ENCODE results near the gene NACC1.

The NACC1 gene

GRCh38 chr19:13102666-13103580 is 15.1 kb upstream of the NACC1 start, which contains the start of gene LYL1:
Gene LYL1 (minus strand): TSS chr19:13102858. CDS start chr19:13101171, 1,687 bp downstream.
- DNase-seq = peak in 1 of 2 donors; percentile 34
- Mint-ChIP-seq H3K4me1 (peaks cover 61% of the 10 kb centered on the region), H3K4me3 (peak within 1 kb of the TSS; percentile 77 to 82), H3K9me3 (peaks cover 0 to 6% of the 10 kb centered on the region in 2 donors), H3K27ac (peak within 1 kb of the TSS in 1 of 2 donors; percentile 54), H3K27me3 (peaks cover 15% of the 10 kb centered on the region)
- ATAC-seq = no peak

GRCh38 chr19:13103581-13104359 is 14.3 kb upstream of the NACC1 start:
- Mint-ChIP-seq H3K27me3 (peaks cover 7% of the 10 kb centered on the region), H3K4me3 (peak overlapping the region; percentile 93 to 95), H3K4me1 (peaks cover 53% of the 10 kb centered on the region), H3K27ac (no peak overlapping the region), H3K9me3 (peaks cover 0 to 6% of the 10 kb centered on the region in 2 donors)
- ATAC-seq (no peak), DNase-seq (no peak)

- peak overlapping the region; percentile 83 to 94 for H3K27ac Mint-ChIP-seq
- peaks cover 46% of the 10 kb centered on the region for H3K4me1 Mint-ChIP-seq
- ATAC-seq (peak; percentile 51), DNase-seq (peak; percentile 75 to 76)
- H3K4me3 Mint-ChIP-seq = peak overlapping the region; percentile 93 to 95
- peaks cover under 1% of the 10 kb centered on the region for H3K27me3 Mint-ChIP-seq
- H3K9me3 Mint-ChIP-seq = peaks cover 0 to 6% of the 10 kb centered on the region in 2 donors
Observed at GRCh38 chr19:13104360-13104847, 13.7 kb upstream of the NACC1 start.

- peak in 1 of 2 donors; percentile 43 for DNase-seq
- Mint-ChIP-seq H3K27me3 (no peaks in the 10 kb centered on the region), H3K4me3 (peak overlapping the region; percentile 93 to 95), H3K9me3 (peaks cover 0 to 3% of the 10 kb centered on the region in 2 donors), H3K27ac (peak overlapping the region; percentile 83 to 94), H3K4me1 (peaks cover 40% of the 10 kb centered on the region)
- peak; percentile 28 for ATAC-seq
Observed at GRCh38 chr19:13104848-13105711, 13.0 kb upstream of the NACC1 start.

GRCh38 chr19:13109361-13110098 is 8.5 kb upstream of the NACC1 start:
- H3K9me3 Mint-ChIP-seq = no peaks in the 10 kb centered on the region
- peaks cover 3% of the 10 kb centered on the region for H3K4me1 Mint-ChIP-seq
- H3K27ac Mint-ChIP-seq = no peak overlapping the region
- H3K4me3 Mint-ChIP-seq = no peak overlapping the region
- DNase-seq (no peak), ATAC-seq (no peak)
- no peaks in the 10 kb centered on the region for H3K27me3 Mint-ChIP-seq

GRCh38 chr19:13110099-13110610 is 7.9 kb upstream of the NACC1 start:
- no peak for ATAC-seq
- H3K27me3 Mint-ChIP-seq = no peaks in the 10 kb centered on the region
- peaks cover 3% of the 10 kb centered on the region for H3K4me1 Mint-ChIP-seq
- H3K9me3 Mint-ChIP-seq = no peaks in the 10 kb centered on the region
- H3K27ac Mint-ChIP-seq = no peak overlapping the region
- no peak for DNase-seq
- no peak overlapping the region for H3K4me3 Mint-ChIP-seq

- H3K4me1 Mint-ChIP-seq = peaks cover 12% of the 10 kb centered on the region
- no peaks in the 10 kb centered on the region for H3K27me3 Mint-ChIP-seq
Observed at GRCh38 chr19:13112555-13112954, 5.5 kb upstream of the NACC1 start.

GRCh38 chr19:13115936-13116281 is 2.2 kb upstream of the NACC1 start:
- no peaks in the 10 kb centered on the region for H3K9me3 Mint-ChIP-seq
- H3K4me3 Mint-ChIP-seq = peak overlapping the region; percentile 95
- DNase-seq (no peak), ATAC-seq (no peak)
- no peaks in the 10 kb centered on the region for H3K27me3 Mint-ChIP-seq
- peak overlapping the region; percentile 96 for H3K27ac Mint-ChIP-seq
- H3K4me1 Mint-ChIP-seq = peaks cover 33% of the 10 kb centered on the region

More at GRCh38 chr19:13112555-13112954, 5.5 kb upstream of the NACC1 start:
- ATAC-seq (no peak), DNase-seq (no peak)
- no peak overlapping the region for H3K4me3 Mint-ChIP-seq
- H3K27ac Mint-ChIP-seq = no peak overlapping the region
- no peaks in the 10 kb centered on the region for H3K9me3 Mint-ChIP-seq

- Mint-ChIP-seq H3K27me3 (no peaks in the 10 kb centered on the region), H3K4me3 (peak within 1 kb of the TSS; percentile 95), H3K9me3 (no peaks in the 10 kb centered on the region), H3K27ac (peak within 1 kb of the TSS; percentile 96), H3K4me1 (peaks cover 39% of the 10 kb centered on the region)
- DNase-seq = peak; percentile 84 to 92
- peak; percentile 67 for ATAC-seq
Observed at GRCh38 chr19:13116282-13117175, 1.5 kb upstream of the NACC1 start, which contains the start of gene TRMT1. Gene TRMT1 (minus strand): TSS chr19:13116740. CDS start chr19:13116399, 341 bp downstream.

GRCh38 chr19:13117176-13117771 is 790 bp upstream of the NACC1 start:
- H3K9me3 Mint-ChIP-seq = no peaks in the 10 kb centered on the region
- ATAC-seq (peak; percentile 11), DNase-seq (no peak)
- no peaks in the 10 kb centered on the region for H3K27me3 Mint-ChIP-seq
- H3K27ac Mint-ChIP-seq = peak overlapping the region; percentile 96
- peak overlapping the region; percentile 95 for H3K4me3 Mint-ChIP-seq
- peaks cover 46% of the 10 kb centered on the region for H3K4me1 Mint-ChIP-seq

GRCh38 chr19:13118424-13119193 is 545 bp downstream of the NACC1 start:
- Mint-ChIP-seq H3K27ac (peak overlapping the region; percentile 71 to 76), H3K4me3 (peak overlapping the region; percentile 82 to 87), H3K4me1 (peaks cover 60% of the 10 kb centered on the region), H3K9me3 (no peaks in the 10 kb centered on the region), H3K27me3 (no peaks in the 10 kb centered on the region)
- ATAC-seq = peak; percentile 18
- peak in 1 of 2 donors; percentile 48 for DNase-seq

- H3K27ac Mint-ChIP-seq = peak overlapping the region; percentile 37 to 86
- no peaks in the 10 kb centered on the region for H3K27me3 Mint-ChIP-seq
- H3K9me3 Mint-ChIP-seq = no peaks in the 10 kb centered on the region
- peak overlapping the region; percentile 82 to 87 for H3K4me3 Mint-ChIP-seq
- H3K4me1 Mint-ChIP-seq = peaks cover 62% of the 10 kb centered on the region
- ATAC-seq = no peak
- DNase-seq = no peak
Observed at GRCh38 chr19:13119627-13120026, 1.6 kb downstream of the NACC1 start.

Data from stimulated activated naive CD8-positive, alpha-beta T cell treated with anti-CD3 and anti-CD28 coated beads, Interleukin-15, amount 100 ng/mL, for 72 hours (primary cell).